Activated CD4-positive, alpha-beta memory T cell treated with anti-CD3 and anti-CD28 coated beads for 36 hours (primary cell): ENCODE results near the gene RFC5. TPM values are rescaled to one million over a fixed set of nuclear protein-coding genes. Genes with fewer than 3 reads are reported as not detected.
"Not testable (repeated sequence)": the region's sequence is repeated elsewhere in the genome, so short reads cannot be mapped to it uniquely, and the experiment has no call there.

Source experiments
- CTCF ChIA-PET: fragments of 350-600 bp; sonication (Branson Sonifier 250); formaldehyde crosslinking; loops from one replicate; lab custom pipeline; 2021; ENCODE audit warnings: antibody characterized with exemption, inconsistent platforms; lab: Charles Lee
- POLR2A ChIA-PET: fragments of 350-600 bp; sonication (Branson Sonifier 250); formaldehyde crosslinking; loops from one replicate; lab custom pipeline; 2021; ENCODE audit warnings: antibody characterized with exemption; lab: Charles Lee
- DNase-seq: peaks from one replicate; pipeline ENCODE4 v3.0.0-alpha.2; 2020
- H3K27ac Mint-ChIP-seq: one replicate; pipeline ENCODE4 v1.8.0; 2021; ENCODE audit warnings: mixed read lengths
- H3K27me3 Mint-ChIP-seq: one replicate; pipeline ENCODE4 v1.8.0; 2021; ENCODE audit warnings: mixed read lengths
- H3K36me3 Mint-ChIP-seq: one replicate; pipeline ENCODE4 v1.8.0; 2021; ENCODE audit warnings: mixed read lengths
- H3K4me1 Mint-ChIP-seq: one replicate; pipeline ENCODE4 v1.8.0; 2021; ENCODE audit warnings: low read depth, mixed read lengths
- H3K4me3 Mint-ChIP-seq: one replicate; pipeline ENCODE4 v1.8.0; 2021; ENCODE audit warnings: mild to moderate bottlenecking, mixed read lengths
- H3K9me3 Mint-ChIP-seq: one replicate; pipeline ENCODE4 v1.8.0; 2021; ENCODE audit warnings: mixed read lengths
- intact Hi-C: fragments of 100-400 bp; cut with micrococcal nuclease; formaldehyde crosslinking; loops from one replicate; pipeline ENCODE4 v1.15.1; 2023
- total RNA-seq, 2 experiments: library from RNA; stranded (reverse); gene quantifications; one replicate each; pipeline ENCODE4 v1.2.3, GENCODE V29; 2021

RFC5 gene
- total RNA-seq, 2 experiments from 2014 or later: 65.8 to 70.8 TPM

GRCh38 chr12:117985182-117985581 lies 31.3 kb upstream of the RFC5 start:
- ChIA-PET POLR2A (interaction anchor here (0.6 kb wide), 1 partner anchor 178 kb away, joined by 4 read pairs; no protein-coding TSS in a partner anchor), CTCF (no interaction called here)
- no peak for DNase-seq
- Mint-ChIP-seq H3K27ac (no peak overlapping the region), H3K4me3 (no peak overlapping the region), H3K27me3 (peaks cover 7% of the 10 kb centered on the region), H3K9me3 (peaks cover 8% of the 10 kb centered on the region), H3K36me3 (no peaks in the 10 kb centered on the region), H3K4me1 (peaks cover 3% of the 10 kb centered on the region)
- intact Hi-C loops: no loop called here

GRCh38 chr12:117986705-117987469 lies 29.6 kb upstream of the RFC5 start:
- peaks cover 8% of the 10 kb centered on the region for H3K9me3 Mint-ChIP-seq
- H3K36me3 Mint-ChIP-seq: no peaks in the 10 kb centered on the region
- peaks cover 6% of the 10 kb centered on the region for H3K27me3 Mint-ChIP-seq
- intact Hi-C loops: no loop called here
- ChIA-PET POLR2A (interaction anchor here (0.5 kb wide), 1 partner anchor 227 kb away, joined by 3 read pairs; no protein-coding TSS in a partner anchor), CTCF (no interaction called here)
- H3K4me3 Mint-ChIP-seq: no peak overlapping the region
- no peak for DNase-seq
- H3K27ac Mint-ChIP-seq: no peak overlapping the region
- H3K4me1 Mint-ChIP-seq: peaks cover 2% of the 10 kb centered on the region

- Mint-ChIP-seq H3K9me3 (peaks cover 11% of the 10 kb centered on the region), H3K27me3 (peaks cover 4% of the 10 kb centered on the region), H3K27ac (no peak overlapping the region), H3K4me1 (peaks cover 11% of the 10 kb centered on the region), H3K4me3 (no peak overlapping the region), H3K36me3 (peaks cover 2% of the 10 kb centered on the region)
- peak; percentile 16 for DNase-seq
- intact Hi-C loops: no loop called here
- CTCF ChIA-PET: interaction anchor here (1.1 kb wide), 1 partner anchor 119 kb away, joined by 3 read pairs; no protein-coding TSS in a partner anchor
- POLR2A ChIA-PET: no interaction called here
Measured at GRCh38 chr12:117994551-117995438, 21.7 kb upstream of the RFC5 start.

GRCh38 chr12:117998719-117999118 lies 17.8 kb upstream of the RFC5 start:
- H3K27me3 Mint-ChIP-seq: peaks cover 1% of the 10 kb centered on the region
- H3K4me3 Mint-ChIP-seq: no peak overlapping the region
- intact Hi-C loops: no loop called here
- peaks cover 13% of the 10 kb centered on the region for H3K4me1 Mint-ChIP-seq
- peaks cover 2% of the 10 kb centered on the region for H3K36me3 Mint-ChIP-seq
- ChIA-PET POLR2A (no interaction called here), CTCF (no interaction called here)
- H3K9me3 Mint-ChIP-seq: peaks cover 18% of the 10 kb centered on the region
- H3K27ac Mint-ChIP-seq: no peak overlapping the region
- DNase-seq: no peak

- H3K27me3 Mint-ChIP-seq, intact Hi-C loops, H3K4me1 Mint-ChIP-seq, POLR2A ChIA-PET, H3K4me3 Mint-ChIP-seq, H3K36me3 Mint-ChIP-seq, CTCF ChIA-PET, H3K27ac Mint-ChIP-seq: not testable (repeated sequence)
- H3K9me3 Mint-ChIP-seq: peaks cover 14% of the 10 kb centered on the region
- peak; percentile 14 for DNase-seq
Measured at GRCh38 chr12:117999806-118000205, 16.7 kb upstream of the RFC5 start.

GRCh38 chr12:118010903-118011302 lies 5.6 kb upstream of the RFC5 start:
- DNase-seq: no peak
- Mint-ChIP-seq H3K27me3 (no peaks in the 10 kb centered on the region), H3K27ac (no peak overlapping the region), H3K9me3 (no peaks in the 10 kb centered on the region), H3K4me3 (no peak overlapping the region), H3K36me3 (no peaks in the 10 kb centered on the region), H3K4me1 (peaks cover under 1% of the 10 kb centered on the region)
- CTCF ChIA-PET: no interaction called here
- POLR2A ChIA-PET: no interaction called here
- intact Hi-C loops: no loop called here

GRCh38 chr12:118011377-118011776 lies 5.1 kb upstream of the RFC5 start:
- Mint-ChIP-seq H3K36me3 (no peaks in the 10 kb centered on the region), H3K27me3 (peaks cover under 1% of the 10 kb centered on the region), H3K27ac (no peak overlapping the region), H3K4me1 (peaks cover 6% of the 10 kb centered on the region), H3K9me3 (no peaks in the 10 kb centered on the region), H3K4me3 (no peak overlapping the region)
- no peak for DNase-seq
- POLR2A ChIA-PET: no interaction called here
- CTCF ChIA-PET: no interaction called here
- intact Hi-C loops: no loop called here

GRCh38 chr12:118011961-118012360 lies 4.5 kb upstream of the RFC5 start:
- H3K4me3 Mint-ChIP-seq: no peak overlapping the region
- CTCF ChIA-PET: no interaction called here
- POLR2A ChIA-PET: no interaction called here

GRCh38 chr12:118013283-118013682 lies 3.2 kb upstream of the RFC5 start:
- Mint-ChIP-seq H3K4me1 (peaks cover 18% of the 10 kb centered on the region), H3K9me3 (no peaks in the 10 kb centered on the region), H3K4me3 (no peak overlapping the region), H3K27ac (no peak overlapping the region), H3K27me3 (peaks cover 2% of the 10 kb centered on the region), H3K36me3 (peaks cover 11% of the 10 kb centered on the region)
- no peak for DNase-seq
- CTCF ChIA-PET: interaction anchor here (1.0 kb wide), 1 partner anchor 156 kb away, joined by 4 read pairs; no protein-coding TSS in a partner anchor
- POLR2A ChIA-PET: no interaction called here
- intact Hi-C loops: no loop called here

More at GRCh38 chr12:118011961-118012360, 4.5 kb upstream of the RFC5 start:
- H3K27me3 Mint-ChIP-seq: peaks cover 2% of the 10 kb centered on the region
- intact Hi-C loops: no loop called here
- H3K27ac Mint-ChIP-seq: no peak overlapping the region
- no peaks in the 10 kb centered on the region for H3K9me3 Mint-ChIP-seq
- H3K36me3 Mint-ChIP-seq: peaks cover under 1% of the 10 kb centered on the region
- DNase-seq: no peak
- peaks cover 6% of the 10 kb centered on the region for H3K4me1 Mint-ChIP-seq

- CTCF ChIA-PET: no interaction called here
- H3K4me1 Mint-ChIP-seq: peaks cover 28% of the 10 kb centered on the region
- no peak overlapping the region for H3K27ac Mint-ChIP-seq
- no peak for DNase-seq
- intact Hi-C loops: no loop called here
- peaks cover 24% of the 10 kb centered on the region for H3K36me3 Mint-ChIP-seq
- no peaks in the 10 kb centered on the region for H3K9me3 Mint-ChIP-seq
- POLR2A ChIA-PET: no interaction called here
- no peak overlapping the region for H3K4me3 Mint-ChIP-seq
- H3K27me3 Mint-ChIP-seq: peaks cover 2% of the 10 kb centered on the region
Measured at GRCh38 chr12:118015306-118015705, 1.2 kb upstream of the RFC5 start.

GRCh38 chr12:118015944-118016343 lies 559 bp upstream of the RFC5 start:
- ChIA-PET POLR2A (interaction anchor here (1.1 to 2.9 kb wide), 6 partner anchors 17 to 140 kb away, joined by 4 to 17 read pairs (median 6); partner anchors contain the start of genes PEBP1 and WSB2), CTCF (interaction anchor here (0.7 to 2.3 kb wide), 5 partner anchors 18 to 141 kb away, joined by 3 to 21 read pairs (median 6); no protein-coding TSS in a partner anchor)
- intact Hi-C loops: loop anchor here (1.0 to 2.0 kb wide), 3 partner anchors 19 to 47 kb away; no protein-coding TSS in a partner anchor
- H3K4me1 Mint-ChIP-seq: peaks cover 28% of the 10 kb centered on the region
- H3K36me3 Mint-ChIP-seq: peaks cover 30% of the 10 kb centered on the region
- DNase-seq: no peak
- H3K27ac Mint-ChIP-seq: no peak overlapping the region
- peak overlapping the region; percentile 94 for H3K4me3 Mint-ChIP-seq
- no peaks in the 10 kb centered on the region for H3K9me3 Mint-ChIP-seq
- peaks cover 2% of the 10 kb centered on the region for H3K27me3 Mint-ChIP-seq

GRCh38 chr12:118017926-118018325 lies 1.4 kb downstream of the RFC5 start:
- CTCF ChIA-PET: interaction anchor here (1.8 to 2.3 kb wide), 2 partner anchors 17 to 143 kb away, joined by 9 to 21 read pairs; no protein-coding TSS in a partner anchor

More at GRCh38 chr12:118017926-118018325, 1.4 kb downstream of the RFC5 start:
- Mint-ChIP-seq H3K36me3 (peaks cover 42% of the 10 kb centered on the region), H3K9me3 (no peaks in the 10 kb centered on the region), H3K27me3 (peaks cover 2% of the 10 kb centered on the region), H3K4me3 (peak overlapping the region; percentile 94), H3K4me1 (peaks cover 30% of the 10 kb centered on the region), H3K27ac (no peak overlapping the region)
- DNase-seq: no peak
- intact Hi-C loops: loop anchor here (2.0 kb wide), 1 partner anchor 17 kb away; no protein-coding TSS in a partner anchor
- POLR2A ChIA-PET: interaction anchor here (1.0 to 2.9 kb wide), 4 partner anchors 15 to 49 kb away, joined by 3 to 17 read pairs (median 6); partner anchors contain the start of gene KSR2
